Prostate gland (tissue), 2 donors: ENCODE data around the gene SEC24D.

Experiments used
- CTCF ChIP-seq, 4 experiments: fragments of 200-600 bp in 2 of 4; fragments of 450-650 bp in 2 of 4; sonication (generic) in 2 of 4; IDR thresholded peaks; 1 replicate in 3 of 4; 2 replicates in 1 of 4; pipeline ENCODE4 v1.5.1; 2016 to 2019; ENCODE audit warnings: antibody characterized with exemption in 4 of 4, mild to moderate bottlenecking in 2 of 4, moderate library complexity in 2 of 4
- POLR2AphosphoS5 ChIP-seq: sonication (generic); formaldehyde crosslinking; IDR thresholded peaks from one replicate; pipeline ENCODE4 v1.6.1; 2017; ENCODE audit warnings: antibody characterized with exemption

- no peak for TF ChIP-seq CTCF (IDR thresholded peaks at IDR 0.05)
- TF ChIP-seq POLR2AphosphoS5 = no peak
These were observed 21.9 kb downstream of the SEC24D start for GRCh38 chr4:118814058-118814457.
